Spleen (tissue), 11 donors: ENCODE measurements around the gene OBSCN. TPM values are rescaled to one million over a fixed set of nuclear protein-coding genes. Genes with fewer than 3 reads are reported as not detected.
A peak's percentile ranks its signal among the peaks of the same experiment; 100 is the strongest.

Experiments
- DNase-seq: peaks from one replicate; pipeline ENCODE4 v3.0.0-alpha.2; 2020
- H3K27ac ChIP-seq, 8 donors: fragments of 200-600 bp; sonication (generic) in 7 of 8; 1 replicate in 4 of 8; 2 replicates in 4 of 8; pipeline versions ENCODE4 v1.5.0 to v1.8.0; 2016 to 2021; ENCODE audit warnings: inconsistent platforms in 4 of 8, mild to moderate bottlenecking in 4 of 8, moderate library complexity in 1 of 8
- H3K27me3 ChIP-seq, 7 donors: fragments of 200-600 bp; sonication (generic) in 6 of 7; replicated peaks in 1 of 7; 1 replicate in 4 of 7; 2 replicates in 3 of 7; pipeline versions ENCODE4 v1.5.0 to v1.8.0; 2016 to 2021; ENCODE audit warnings: inconsistent platforms in 3 of 7, mild to moderate bottlenecking in 1 of 7
- H3K36me3 ChIP-seq, 6 donors: fragments of 200-600 bp; sonication (generic) in 5 of 6; 1 replicate in 4 of 6; 2 replicates in 2 of 6; pipeline versions ENCODE4 v1.5.0 to v1.8.0; 2016 to 2021; ENCODE audit warnings: inconsistent platforms in 2 of 6
- H3K4me1 ChIP-seq, 6 donors: fragments of 200-600 bp; sonication (generic) in 5 of 6; 1 replicate in 3 of 6; 2 replicates in 3 of 6; pipeline versions ENCODE4 v1.5.0 to v1.8.0; 2016 to 2021; ENCODE audit warnings: inconsistent platforms in 3 of 6
- H3K4me3 ChIP-seq, 8 donors: fragments of 200-600 bp; sonication (generic) in 7 of 8; 1 replicate in 4 of 8; 2 replicates in 4 of 8; pipeline versions ENCODE4 v1.5.0 to v1.8.0; 2016 to 2021; ENCODE audit warnings: inconsistent platforms in 4 of 8, mild to moderate bottlenecking in 4 of 8, moderate library complexity in 2 of 8
- H3K9me3 ChIP-seq, 8 donors: fragments of 200-600 bp; sonication (generic) in 7 of 8; 1 replicate in 4 of 8; 2 replicates in 4 of 8; pipeline versions ENCODE4 v1.5.0 to v1.8.0; 2016 to 2021; ENCODE audit warnings: inconsistent platforms in 4 of 8
- CTCF ChIP-seq, 11 experiments: fragments of 200-600 bp in 7 of 11; fragments of 450-650 bp in 4 of 11; sonication (generic) in 4 of 11; IDR thresholded peaks in 8 of 11; conservative IDR thresholded peaks in 3 of 11; 1 replicate in 7 of 11; 2 replicates in 4 of 11; pipeline versions ENCODE4 v1.4.0 to v1.8.0; 2016 to 2021; ENCODE audit warnings: antibody characterized with exemption in 11 of 11, inconsistent platforms in 4 of 11, mild to moderate bottlenecking in 1 of 11
- POLR2A ChIP-seq, 3 donors: fragments of 450-650 bp; IDR thresholded peaks; one replicate each; pipeline ENCODE4 v1.5.1; 2017; ENCODE audit warnings: antibody characterized with exemption in 3 of 3, mild to moderate bottlenecking in 1 of 3
- POLR2AphosphoS5 ChIP-seq, 3 donors: sonication (generic); formaldehyde crosslinking; IDR thresholded peaks; one replicate each; pipeline ENCODE4 v1.5.1; 2017; ENCODE audit warnings: antibody characterized with exemption in 3 of 3
- WGBS, 5 donors: extraction: QIAGEN DNeasy Blood & Tissue Kit in 3 of 5; methylation state at CpG; one replicate each; pipeline versions ENCODE4 v1.1.5 to v1.1.7; 2013 to 2018; 5-methylcytosine and 5-hydroxymethylcytosine counted together
- intact Hi-C: fragments of 100-400 bp; cut with DNase I; formaldehyde crosslinking; loops from one replicate; pipeline ENCODE4 v1.15.0; 2023; ENCODE audit warnings: low total_unique reads
- polyA plus RNA-seq, 3 donors: library from polyadenylated mRNA; stranded (reverse); fragments of 200-250 nt; gene quantifications; one replicate each; pipeline ENCODE4 v1.2.1, GENCODE V29; 2013
- total RNA-seq, 7 donors: library from RNA; depleted of rRNA in 3 of 7; stranded (reverse); fragments of >200 nt in 3 of 7; fragmentation: NEBNext Ultra II Directional in 4 of 7; extraction: Animal tissue kit (Norgen Biotek cat#: 25700) in 4 of 7; gene quantifications; one replicate each; pipeline versions ENCODE4 v1.1.0 to v1.2.1, GENCODE V29; 2016 to 2021
- donor health status: healthy with polysubstance abuse.
- donor health status: DM: no; HTN: no; CAD: no; lungs with moderate emphysema.
- donor health status: DM: no; HTN: no; CAD: no.
- donor health status: Bipolar disorder and iron deficiency.
- donor health status: healthy.
- donor health status: DM: no; HTN: no; CAD: no.
- donor health status: DM: yes; HTN: yes; CAD: no.

The OBSCN gene
- total and polyA plus RNA-seq, 10 donors: 12.6 to 71.7 (median 41.9) TPM

- Histone ChIP-seq H3K36me3 (peaks cover 0 to 20% (median 0%) of the 10 kb centered on the region in 6 donors), H3K4me3 (no peak overlapping the region), H3K9me3 (peaks cover 0 to under 1% (median 0%) of the 10 kb centered on the region in 8 donors), H3K4me1 (peaks cover 7 to 62% (median 20%) of the 10 kb centered on the region in 6 donors), H3K27me3 (no peaks in the 10 kb centered on the region), H3K27ac (no peak overlapping the region)
- TF ChIP-seq CTCF (IDR thresholded peaks at IDR 0.05 in 8 of 11, conservative IDR thresholded peaks at IDR 0.05 in 3 of 11) (no peak), POLR2A (IDR thresholded peaks at IDR 0.05) (no peak), POLR2AphosphoS5 (IDR thresholded peaks at IDR 0.05) (no peak)
- DNase-seq: no peak
- 68 to 88% (median 73%) methylated on average over 2 of the region's 2 CpGs for WGBS, 5 donors
- intact Hi-C loops: no loop called here
Measured at GRCh38 chr1:228169345-228169744, 38.5 kb upstream of the OBSCN start.

DNA sequence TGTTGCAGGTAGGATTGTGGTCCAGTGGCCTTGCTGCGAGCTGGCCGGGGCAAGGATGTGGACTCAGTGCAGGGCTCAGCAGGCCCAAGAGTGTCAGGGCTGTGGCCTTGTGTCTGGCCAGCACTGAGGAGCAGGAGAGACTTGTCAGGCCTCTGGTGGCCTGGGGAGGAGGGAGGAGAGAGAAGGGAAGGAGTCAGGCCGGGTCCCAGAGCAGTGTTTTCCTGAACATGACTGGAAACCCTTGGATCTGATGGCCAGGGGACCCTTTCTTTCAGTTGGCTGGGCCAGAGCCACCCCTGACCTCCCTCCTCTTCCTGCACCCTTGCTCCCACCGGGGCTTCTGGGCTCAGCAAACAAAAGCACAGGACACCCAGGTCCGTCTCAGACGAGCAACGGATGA, 37.2 kb upstream of the OBSCN start:
- H3K4me3 ChIP-seq: no peak overlapping the region
- intact Hi-C loops: no loop called here
- WGBS, 5 donors: 80 to 94% (median 85%) methylated on average over 6 to 7 of the region's 7 CpGs
- H3K36me3 ChIP-seq: peaks cover 5 to 32% (median 8%) of the 10 kb centered on the region in 6 donors
- peaks cover 0 to 4% (median 0%) of the 10 kb centered on the region in 8 donors for H3K9me3 ChIP-seq
- no peaks in the 10 kb centered on the region for H3K27me3 ChIP-seq
- peaks cover 0 to 57% (median 11%) of the 10 kb centered on the region in 6 donors for H3K4me1 ChIP-seq
- no peak for TF ChIP-seq CTCF (IDR thresholded peaks at IDR 0.05 in 8 of 11, conservative IDR thresholded peaks at IDR 0.05 in 3 of 11)
- TF ChIP-seq POLR2AphosphoS5 (IDR thresholded peaks at IDR 0.05): no peak
- no peak for TF ChIP-seq POLR2A (IDR thresholded peaks at IDR 0.05)
- peak; percentile 66 for DNase-seq
- H3K27ac ChIP-seq: no peak overlapping the region

- Histone ChIP-seq H3K4me1 (peaks cover 0 to 62% (median 10%) of the 10 kb centered on the region in 6 donors), H3K27me3 (no peaks in the 10 kb centered on the region), H3K27ac (no peak overlapping the region), H3K36me3 (peaks cover 5 to 33% (median 8%) of the 10 kb centered on the region in 6 donors), H3K4me3 (no peak overlapping the region), H3K9me3 (peaks cover 0 to 4% (median 0%) of the 10 kb centered on the region in 8 donors)
- DNase-seq: peak; percentile 68
- no peak for TF ChIP-seq POLR2AphosphoS5 (IDR thresholded peaks at IDR 0.05)
- TF ChIP-seq CTCF (IDR thresholded peaks at IDR 0.05 in 8 of 11, conservative IDR thresholded peaks at IDR 0.05 in 3 of 11): no peak
- no peak for TF ChIP-seq POLR2A (IDR thresholded peaks at IDR 0.05)
- intact Hi-C loops: no loop called here
- WGBS, 5 donors: 70 to 80% (median 74%) methylated on average over 9 to 10 of the region's 10 CpGs
Measured at GRCh38 chr1:228171221-228171891, 36.5 kb upstream of the OBSCN start.
